GM13977 (cell line): ENCODE data around the gene OR5M11.

Experiments used
- DNase-seq: peaks from one replicate; pipeline ENCODE4 v3.0.0; 2012; ENCODE audit warnings: low spot score
- CTCF ChIP-seq: IDR thresholded peaks from 2 replicates; pipeline ENCODE4 v1.5.1; 2012; ENCODE audit warnings: mild to moderate bottlenecking, control low read depth; ENCODE audit not compliant: insufficient read depth; ENCODE audit errors: extremely low read depth, missing control alignments
- in situ Hi-C: fragments of 300-500 bp; cut with MboI; formaldehyde crosslinking; loops from one replicate; pipeline ENCODE4 v1.12.0; 2022; ENCODE audit warnings: low sequenced_read_pairs, low pct_unique_long_range_greater_than_20kb, mixed read lengths, inconsistent platforms; ENCODE audit not compliant: unreplicated experiment

The OR5M11 gene

GRCh38 chr11:56533054-56533740 lies 9.9 kb downstream of the OR5M11 start:
- in situ Hi-C loops, result no loop called here
- DNase-seq, result no peak
- no peak for TF ChIP-seq CTCF

- no peak for DNase-seq
- no peak for TF ChIP-seq CTCF
Observed at GRCh38 chr11:56531856-56532255, 11.2 kb downstream of the OR5M11 start.

GRCh38 chr11:56522008-56522407 lies 21.0 kb downstream of the OR5M11 start:
- in situ Hi-C loops, result no loop called here
- TF ChIP-seq CTCF, result peak; percentile 12
- DNase-seq, result no peak

More at GRCh38 chr11:56531856-56532255, 11.2 kb downstream of the OR5M11 start:
- in situ Hi-C loops, result no loop called here

- no peak for TF ChIP-seq CTCF
Observed at GRCh38 chr11:56513280-56513679, 29.8 kb downstream of the OR5M11 start.

GRCh38 chr11:56509439-56509838 lies 33.6 kb downstream of the OR5M11 start:
- in situ Hi-C loops, result no loop called here
- DNase-seq, result no peak
- TF ChIP-seq CTCF, result no peak

More at GRCh38 chr11:56513280-56513679, 29.8 kb downstream of the OR5M11 start:
- DNase-seq, result no peak
- in situ Hi-C loops, result no loop called here

GRCh38 chr11:56497010-56497409 lies 46.0 kb downstream of the OR5M11 start:
- no peak for DNase-seq
- in situ Hi-C loops, result no loop called here
- no peak for TF ChIP-seq CTCF
